B cell (primary cell): Measurements from ENCODE around the gene CIT. TPM values are rescaled to one million over a fixed set of nuclear protein-coding genes. Genes with fewer than 3 reads are reported as not detected.

Experiments used
- ATAC-seq: fragments of 200-7000 bp; cut with Tn5 transposase; one replicate; pipeline ENCODE4 v1.10.0; 2021; ENCODE audit warnings: low read depth, mild to moderate bottlenecking, moderate number of reproducible peaks, moderate library complexity
- CTCF ChIA-PET: fragments of 350-600 bp; sonication (Branson Sonifier 250); formaldehyde crosslinking; loops from one replicate; lab custom pipeline; 2021; ENCODE audit warnings: antibody characterized with exemption, inconsistent platforms; lab: Charles Lee
- POLR2A ChIA-PET: fragments of 350-600 bp; sonication (Branson Sonifier 250); formaldehyde crosslinking; loops from one replicate; lab custom pipeline; 2021; ENCODE audit warnings: antibody characterized with exemption; lab: Charles Lee
- DNase-seq: peaks from one replicate; pipeline ENCODE4 v3.0.0; 2013
- H2AFZ ChIP-seq: 2 replicates; pipeline ENCODE4 v1.6.1; 2012; ENCODE audit warnings: mild to moderate bottlenecking, low read depth, low read length; ENCODE audit not compliant: insufficient read depth, poor library complexity, severe bottlenecking
- H3K27ac ChIP-seq, 2 donors: 1 replicate in 1 of 2; 2 replicates in 1 of 2; pipeline ENCODE4 v1.5.1; 2012 to 2013; ENCODE audit warnings: low read length in 2 of 2, mild to moderate bottlenecking in 2 of 2, moderate library complexity in 1 of 2
- H3K27me3 ChIP-seq, 4 experiments: fragments of 200-600 bp in 1 of 4; sonication (generic) in 1 of 4; replicated peaks in 1 of 4; 1 replicate in 2 of 4; 2 replicates in 2 of 4; pipeline versions ENCODE4 v1.6.1 to v1.7.0; 2013 to 2016; ENCODE audit warnings: low read length in 3 of 4, mild to moderate bottlenecking in 2 of 4, mixed read lengths in 1 of 4, moderate library complexity in 1 of 4; ENCODE audit not compliant: insufficient read depth in 4 of 4, control insufficient read depth in 3 of 4; ENCODE audit errors: control extremely low read depth in 1 of 4
- H3K36me3 ChIP-seq, 2 experiments: replicated peaks in 1 of 2; 1 replicate in 1 of 2; 2 replicates in 1 of 2; pipeline versions ENCODE4 v1.6.1 to v1.7.1; 2013; ENCODE audit warnings: low read length in 1 of 2; ENCODE audit not compliant: insufficient read depth in 2 of 2, control insufficient read depth in 1 of 2; ENCODE audit errors: control extremely low read depth in 1 of 2, extremely low read depth in 1 of 2
- H3K4me1 ChIP-seq, 2 donors: fragments of 200-600 bp in 1 of 2; sonication (generic) in 1 of 2; 1 replicate in 1 of 2; 2 replicates in 1 of 2; pipeline versions ENCODE4 v1.5.1 to v1.6.1; 2013 to 2017; ENCODE audit warnings: low read length in 2 of 2; ENCODE audit not compliant: control insufficient read depth in 2 of 2, insufficient read depth in 2 of 2
- H3K4me2 ChIP-seq: replicated peaks from 2 replicates; pipeline ENCODE3; 2012; ENCODE audit warnings: mild to moderate bottlenecking, low read depth, low read length; ENCODE audit not compliant: poor library complexity, severe bottlenecking
- H3K4me3 ChIP-seq, 5 experiments: fragments of 200-600 bp in 1 of 5; sonication (generic) in 1 of 5; 1 replicate in 3 of 5; 2 replicates in 2 of 5; pipeline versions ENCODE4 v1.5.1 to v1.7.0; 2011 to 2016; ENCODE audit warnings: low read length in 4 of 5, mild to moderate bottlenecking in 4 of 5, low read depth in 2 of 5, control low read depth in 1 of 5, moderate library complexity in 1 of 5; ENCODE audit not compliant: insufficient read depth in 1 of 5; ENCODE audit errors: control extremely low read depth in 1 of 5, extremely low read depth in 1 of 5
- H3K79me2 ChIP-seq: fragments of 200-600 bp; sonication (generic); one replicate; pipeline ENCODE4 v1.6.0; 2016; ENCODE audit warnings: low read length; ENCODE audit not compliant: control insufficient read depth, insufficient read depth
- H3K9ac ChIP-seq: fragments of 200-600 bp; sonication (generic); 2 replicates; pipeline ENCODE4 v1.6.1; 2017; ENCODE audit warnings: mild to moderate bottlenecking, low read length, moderate library complexity
- H3K9me3 ChIP-seq, 3 donors: one replicate each; pipeline versions ENCODE4 v1.6.1 to v1.7.1; 2013; ENCODE audit warnings: low read length in 2 of 3; ENCODE audit not compliant: control insufficient read depth in 2 of 3, insufficient read depth in 1 of 3; ENCODE audit errors: control extremely low read depth in 1 of 3
- H4K20me1 ChIP-seq: 2 replicates; pipeline ENCODE4 v1.6.0; 2012; ENCODE audit warnings: mild to moderate bottlenecking, low read length; ENCODE audit not compliant: insufficient read depth, control insufficient read depth, poor library complexity, severe bottlenecking
- H3K27ac Mint-ChIP-seq: one replicate; pipeline ENCODE4 v1.8.0; 2021; ENCODE audit warnings: mixed read lengths
- H3K27me3 Mint-ChIP-seq: one replicate; pipeline ENCODE4 v1.8.0; 2021; ENCODE audit warnings: mixed read lengths
- H3K4me1 Mint-ChIP-seq: one replicate; pipeline ENCODE4 v1.8.0; 2021; ENCODE audit warnings: mixed read lengths
- H3K4me3 Mint-ChIP-seq: one replicate; pipeline ENCODE4 v1.8.0; 2021; ENCODE audit warnings: mixed read lengths
- H3K9me3 Mint-ChIP-seq: one replicate; pipeline ENCODE4 v1.8.0; 2022; ENCODE audit warnings: mixed read lengths; ENCODE audit not compliant: insufficient read depth
- EZH2 ChIP-seq: IDR thresholded peaks from 2 replicates; pipeline ENCODE4 v1.6.1; 2012; ENCODE audit warnings: borderline replicate concordance, low read depth, mild to moderate bottlenecking, moderate library complexity, low read length; ENCODE audit not compliant: insufficient read depth, poor library complexity, severe bottlenecking
- WGBS: methylation state at CpG from one replicate; pipeline ENCODE4 v1.1.5; 2013; ENCODE audit warnings: missing lambda C conversion rate; ENCODE audit not compliant: insufficient coverage; 5-methylcytosine and 5-hydroxymethylcytosine counted together
- intact Hi-C: fragments of 100-400 bp; cut with micrococcal nuclease; formaldehyde crosslinking; loops from one replicate; pipeline ENCODE4 v1.10.0; 2022
- polyA plus RNA-seq: library from polyadenylated mRNA; depleted of rRNA; stranded (reverse); fragments of >200 nt; gene quantifications from 2 replicates; pipeline ENCODE4 v1.2.3, GENCODE V29; 2012
- total RNA-seq, 2 donors: library from RNA; stranded (reverse); fragments of 120-200 nt in 1 of 2; gene quantifications; 1 replicate in 1 of 2; 2 replicates in 1 of 2; pipeline versions ENCODE4 v1.2.3 to v1.2.4, GENCODE V29; 2013 to 2022
- TF ChIP-seq, protein P1 (sequence below): fragments of 200-600 bp; IDR thresholded peaks from one replicate; pipeline ENCODE4 v1.8.0; 2022; ENCODE audit warnings: antibody characterized with exemption, mild to moderate bottlenecking

Gene CIT
- total and polyA plus RNA-seq, 2 donors (not counting 1 experiment from before 2014, with no cell fraction given), result 1.4 to 6.1 TPM

DNA sequence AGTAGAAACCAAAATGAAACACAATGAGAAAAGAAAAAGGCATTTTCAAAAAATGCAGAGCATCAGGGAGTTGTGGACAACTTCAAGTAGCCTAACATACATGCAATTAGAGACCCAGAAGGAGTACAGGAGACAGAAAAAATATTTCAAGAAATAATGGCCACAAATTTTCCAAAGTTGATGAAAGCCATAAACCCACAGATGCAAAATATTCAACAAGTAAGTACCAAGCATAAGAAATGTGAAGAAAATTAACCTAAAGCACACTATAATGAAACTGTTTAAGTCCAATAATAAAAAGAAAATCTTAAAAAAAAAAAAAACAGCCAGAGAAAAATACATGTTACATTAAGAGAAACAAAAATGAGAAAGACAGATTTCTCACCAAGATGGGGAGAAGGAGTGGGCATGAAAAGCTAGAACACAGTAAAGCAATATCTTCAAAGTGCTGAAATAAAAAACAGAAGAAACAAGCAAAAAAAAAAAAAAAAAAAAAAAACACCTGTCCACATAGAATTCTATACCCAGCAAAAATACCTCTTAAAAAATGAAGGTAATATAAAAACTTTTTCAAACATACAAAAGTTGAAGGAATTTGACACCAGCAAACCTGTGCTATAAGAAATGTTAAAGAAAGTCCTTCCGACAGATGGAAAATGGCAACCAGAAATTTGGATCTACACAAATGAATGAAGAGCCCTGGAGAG, 132.1 kb downstream of the CIT start:
- Mint-ChIP-seq H3K27me3 (no peaks in the 10 kb centered on the region), H3K4me1 (no peaks in the 10 kb centered on the region), H3K27ac (no peak overlapping the region), H3K4me3 (no peak overlapping the region), H3K9me3 (peaks cover 19% of the 10 kb centered on the region)
- TF ChIP-seq, protein P1, sequence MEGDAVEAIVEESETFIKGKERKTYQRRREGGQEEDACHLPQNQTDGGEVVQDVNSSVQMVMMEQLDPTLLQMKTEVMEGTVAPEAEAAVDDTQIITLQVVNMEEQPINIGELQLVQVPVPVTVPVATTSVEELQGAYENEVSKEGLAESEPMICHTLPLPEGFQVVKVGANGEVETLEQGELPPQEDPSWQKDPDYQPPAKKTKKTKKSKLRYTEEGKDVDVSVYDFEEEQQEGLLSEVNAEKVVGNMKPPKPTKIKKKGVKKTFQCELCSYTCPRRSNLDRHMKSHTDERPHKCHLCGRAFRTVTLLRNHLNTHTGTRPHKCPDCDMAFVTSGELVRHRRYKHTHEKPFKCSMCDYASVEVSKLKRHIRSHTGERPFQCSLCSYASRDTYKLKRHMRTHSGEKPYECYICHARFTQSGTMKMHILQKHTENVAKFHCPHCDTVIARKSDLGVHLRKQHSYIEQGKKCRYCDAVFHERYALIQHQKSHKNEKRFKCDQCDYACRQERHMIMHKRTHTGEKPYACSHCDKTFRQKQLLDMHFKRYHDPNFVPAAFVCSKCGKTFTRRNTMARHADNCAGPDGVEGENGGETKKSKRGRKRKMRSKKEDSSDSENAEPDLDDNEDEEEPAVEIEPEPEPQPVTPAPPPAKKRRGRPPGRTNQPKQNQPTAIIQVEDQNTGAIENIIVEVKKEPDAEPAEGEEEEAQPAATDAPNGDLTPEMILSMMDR, result no peak
- TF ChIP-seq EZH2, result no peak
- POLR2A ChIA-PET, result no interaction called here
- WGBS, result no CpG with 5 or more reads among the region's 1 CpG
- Histone ChIP-seq H3K4me2 (no peak overlapping the region), H3K9me3 (peaks cover 4 to 13% (median 10%) of the 10 kb centered on the region in 3 donors), H3K27ac (no peak overlapping the region), H4K20me1 (no peaks in the 10 kb centered on the region), H3K27me3 (no peaks in the 10 kb centered on the region), H3K4me1 (no peaks in the 10 kb centered on the region), H2AFZ (no peak overlapping the region), H3K36me3 (peaks cover 0 to 2% of the 10 kb centered on the region in 2 experiments), H3K9ac (no peak overlapping the region), H3K4me3 (no peak overlapping the region), H3K79me2 (no peaks in the 10 kb centered on the region)
- CTCF ChIA-PET, result no interaction called here
- DNase-seq (no peak), ATAC-seq (no peak)
- intact Hi-C loops, result no loop called here

DNA sequence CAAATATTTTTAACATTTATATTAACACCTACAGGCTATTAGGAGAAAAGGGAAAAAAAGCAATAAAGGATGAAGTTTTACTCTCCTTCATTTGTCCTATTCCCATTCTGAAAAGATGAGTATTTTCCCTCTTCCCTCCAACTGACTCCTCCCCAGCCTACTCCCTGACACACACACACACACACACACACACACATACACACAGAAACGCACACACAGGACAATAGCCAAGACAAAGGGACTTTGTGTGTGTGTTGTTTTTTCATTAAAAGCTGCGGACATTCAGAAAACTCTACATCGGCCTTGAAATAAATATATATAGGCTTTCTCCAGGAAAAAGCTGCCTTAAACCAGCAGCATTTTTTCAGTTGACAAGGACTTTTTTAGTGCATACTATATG, 134.4 kb downstream of the CIT start:
- no peaks in the 10 kb centered on the region for H3K4me1 ChIP-seq
- H2AFZ ChIP-seq, result no peak overlapping the region
- H3K9ac ChIP-seq, result no peak overlapping the region
- ChIA-PET CTCF (no interaction called here), POLR2A (no interaction called here)
- no peak overlapping the region for H3K4me2 ChIP-seq
- H3K27ac ChIP-seq, result no peak overlapping the region
- no peak overlapping the region for H3K27ac Mint-ChIP-seq
- TF ChIP-seq EZH2, result no peak
- TF ChIP-seq, protein P1, result no peak
- no peak for ATAC-seq
- no peak overlapping the region for H3K4me3 ChIP-seq
- H3K27me3 ChIP-seq, result no peaks in the 10 kb centered on the region
- H3K79me2 ChIP-seq, result no peaks in the 10 kb centered on the region
- no peak for DNase-seq
- intact Hi-C loops, result no loop called here
- H3K9me3 Mint-ChIP-seq, result peaks cover 19% of the 10 kb centered on the region
- H3K9me3 ChIP-seq, result peaks cover 4 to 13% (median 10%) of the 10 kb centered on the region in 3 donors
- no peaks in the 10 kb centered on the region for H4K20me1 ChIP-seq
- H3K4me1 Mint-ChIP-seq, result no peaks in the 10 kb centered on the region
- WGBS, result no CpG with 5 or more reads among the region's 3 CpGs
- no peak overlapping the region for H3K4me3 Mint-ChIP-seq
- no peaks in the 10 kb centered on the region for H3K36me3 ChIP-seq
- H3K27me3 Mint-ChIP-seq, result no peaks in the 10 kb centered on the region
